ENCODE results near the gene PRSS33. TPM values are rescaled to one million over a fixed set of nuclear protein-coding genes. Genes with fewer than 3 reads are reported as not detected.

PRSS33 gene
- total RNA-seq, 4 donors from 2014 or later, result not detected

DNA sequence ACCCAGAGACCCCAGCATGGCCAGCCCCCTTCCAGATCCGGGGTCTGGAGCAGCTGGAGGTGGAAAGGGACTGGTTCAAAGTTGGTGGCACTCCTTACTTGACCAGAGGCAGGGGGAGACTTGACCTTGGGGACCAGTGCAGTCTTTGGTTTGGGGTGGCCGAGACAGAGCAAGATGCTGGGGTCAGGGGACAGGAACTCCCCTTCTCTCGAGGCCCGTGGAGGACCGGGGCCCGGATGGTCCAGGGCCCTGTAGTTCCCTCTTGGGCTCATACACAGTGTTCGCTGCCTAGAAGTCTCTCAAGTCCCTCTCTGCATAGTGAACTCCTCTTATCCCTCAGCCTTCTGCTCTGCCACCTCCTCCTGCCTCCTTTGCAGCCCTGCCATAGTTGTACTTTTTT lies 601 bp upstream of the PRSS33 start:
- TF ChIP-seq, protein P1, sequence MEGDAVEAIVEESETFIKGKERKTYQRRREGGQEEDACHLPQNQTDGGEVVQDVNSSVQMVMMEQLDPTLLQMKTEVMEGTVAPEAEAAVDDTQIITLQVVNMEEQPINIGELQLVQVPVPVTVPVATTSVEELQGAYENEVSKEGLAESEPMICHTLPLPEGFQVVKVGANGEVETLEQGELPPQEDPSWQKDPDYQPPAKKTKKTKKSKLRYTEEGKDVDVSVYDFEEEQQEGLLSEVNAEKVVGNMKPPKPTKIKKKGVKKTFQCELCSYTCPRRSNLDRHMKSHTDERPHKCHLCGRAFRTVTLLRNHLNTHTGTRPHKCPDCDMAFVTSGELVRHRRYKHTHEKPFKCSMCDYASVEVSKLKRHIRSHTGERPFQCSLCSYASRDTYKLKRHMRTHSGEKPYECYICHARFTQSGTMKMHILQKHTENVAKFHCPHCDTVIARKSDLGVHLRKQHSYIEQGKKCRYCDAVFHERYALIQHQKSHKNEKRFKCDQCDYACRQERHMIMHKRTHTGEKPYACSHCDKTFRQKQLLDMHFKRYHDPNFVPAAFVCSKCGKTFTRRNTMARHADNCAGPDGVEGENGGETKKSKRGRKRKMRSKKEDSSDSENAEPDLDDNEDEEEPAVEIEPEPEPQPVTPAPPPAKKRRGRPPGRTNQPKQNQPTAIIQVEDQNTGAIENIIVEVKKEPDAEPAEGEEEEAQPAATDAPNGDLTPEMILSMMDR (IDR thresholded peaks at IDR 0.05), result no peak
- TF ChIP-seq EP300 (IDR thresholded peaks at IDR 0.05), result no peak
- no peak for TF ChIP-seq POLR2A (IDR thresholded peaks at IDR 0.05)
- peaks cover 0 to 78% of the 10 kb centered on the region in 2 donors for H3K27me3 ChIP-seq

DNA sequence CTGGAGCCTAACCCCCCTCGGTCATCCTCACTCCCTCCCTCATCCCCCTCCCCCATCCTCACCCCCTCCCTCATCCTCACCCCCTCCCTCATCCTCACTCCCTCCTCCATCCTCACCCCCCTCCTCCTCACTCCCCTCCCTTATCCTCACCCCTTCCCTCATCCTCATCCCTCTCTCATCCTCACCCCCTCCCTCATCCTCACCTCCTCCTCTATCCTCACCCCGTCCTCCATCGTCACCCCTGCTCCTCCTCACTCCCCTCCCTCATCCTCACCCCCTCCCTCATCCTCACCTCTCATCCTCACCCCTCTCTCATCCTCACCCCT lies 571 bp downstream of the PRSS33 start:
- H3K27me3 ChIP-seq, result peaks cover 0 to 66% of the 10 kb centered on the region in 2 donors
- H3K27ac ChIP-seq, result no peak overlapping the region
- no peaks in the 10 kb centered on the region for H3K36me3 ChIP-seq
- no peak for TF ChIP-seq POLR2A (IDR thresholded peaks at IDR 0.05)
- TF ChIP-seq, protein P1 (IDR thresholded peaks at IDR 0.05), result no peak
- TF ChIP-seq EP300 (IDR thresholded peaks at IDR 0.05), result no peak
- 47 to 51% methylated on average over 3 of the region's 3 CpGs for WGBS, 2 donors
- no peak overlapping the region for H3K4me3 ChIP-seq
- no peak for DNase-seq (ENCODE audit: low spot score in 2 of 2)
- H3K9me3 ChIP-seq, result no peaks in the 10 kb centered on the region
- H3K4me1 ChIP-seq, result peaks cover 0 to 14% (median 8%) of the 10 kb centered on the region in 4 donors

More for the DNA sequence above, 601 bp upstream of the PRSS33 start:
- no peak for DNase-seq (ENCODE audit: low spot score in 2 of 2)
- Histone ChIP-seq H3K9me3 (no peaks in the 10 kb centered on the region), H3K4me3 (no peak overlapping the region), H3K27ac (no peak overlapping the region), H3K4me1 (peaks cover 0 to 14% (median 8%) of the 10 kb centered on the region in 4 donors), H3K36me3 (no peaks in the 10 kb centered on the region)
- 15 to 24% methylated on average over 7 of the region's 7 CpGs for WGBS, 2 donors

DNA sequence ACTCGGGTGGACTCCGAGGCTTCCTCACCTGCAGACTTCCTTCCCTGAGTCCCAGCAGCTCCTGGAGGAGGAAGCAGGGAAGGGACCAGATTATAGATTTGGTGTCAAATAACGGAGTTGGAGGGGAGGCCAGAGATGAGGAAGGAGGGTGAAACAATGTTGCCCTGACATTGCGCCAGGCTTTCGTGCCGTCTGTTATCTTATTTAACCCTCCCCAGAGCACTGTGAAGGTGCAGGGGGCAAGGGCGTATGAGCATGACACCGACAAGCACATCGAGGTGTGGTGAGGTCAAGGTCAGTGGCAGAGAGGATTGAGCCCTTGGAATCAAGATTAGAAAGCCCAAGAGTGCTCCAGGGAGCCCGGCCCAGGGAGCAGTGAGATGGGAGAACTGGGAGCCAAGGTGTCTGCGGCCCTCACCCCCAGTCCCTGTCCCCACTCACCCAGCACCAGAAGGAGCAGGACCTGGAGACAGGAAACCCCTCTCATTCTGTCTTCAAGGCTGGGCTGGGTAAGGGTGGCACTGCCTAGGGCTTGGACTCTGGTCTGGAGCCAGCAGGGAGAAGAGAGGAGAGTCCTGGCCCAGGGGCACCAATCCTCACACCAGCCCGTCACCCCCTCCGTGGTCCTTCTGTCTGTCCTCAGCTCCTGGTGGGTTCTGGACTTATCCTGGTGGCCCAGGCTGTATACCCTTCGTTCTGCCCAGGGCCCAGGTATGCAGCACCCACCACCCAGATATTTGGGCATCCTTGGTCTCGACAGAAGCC lies 1.1 kb downstream of the PRSS33 start:
- no peak for DNase-seq (ENCODE audit: low spot score in 2 of 2)
- 63 to 69% methylated on average over 15 of the region's 15 CpGs for WGBS, 2 donors
- no peak overlapping the region for H3K4me3 ChIP-seq
- no peak overlapping the region for H3K27ac ChIP-seq
- peaks cover 0 to 14% (median 8%) of the 10 kb centered on the region in 4 donors for H3K4me1 ChIP-seq
- no peak for TF ChIP-seq POLR2A (IDR thresholded peaks at IDR 0.05)
- no peak for TF ChIP-seq EP300 (IDR thresholded peaks at IDR 0.05)
- TF ChIP-seq, protein P1 (IDR thresholded peaks at IDR 0.05), result no peak
- H3K27me3 ChIP-seq, result peaks cover 0 to 61% of the 10 kb centered on the region in 2 donors
- H3K36me3 ChIP-seq, result no peaks in the 10 kb centered on the region
- no peaks in the 10 kb centered on the region for H3K9me3 ChIP-seq

DNA sequence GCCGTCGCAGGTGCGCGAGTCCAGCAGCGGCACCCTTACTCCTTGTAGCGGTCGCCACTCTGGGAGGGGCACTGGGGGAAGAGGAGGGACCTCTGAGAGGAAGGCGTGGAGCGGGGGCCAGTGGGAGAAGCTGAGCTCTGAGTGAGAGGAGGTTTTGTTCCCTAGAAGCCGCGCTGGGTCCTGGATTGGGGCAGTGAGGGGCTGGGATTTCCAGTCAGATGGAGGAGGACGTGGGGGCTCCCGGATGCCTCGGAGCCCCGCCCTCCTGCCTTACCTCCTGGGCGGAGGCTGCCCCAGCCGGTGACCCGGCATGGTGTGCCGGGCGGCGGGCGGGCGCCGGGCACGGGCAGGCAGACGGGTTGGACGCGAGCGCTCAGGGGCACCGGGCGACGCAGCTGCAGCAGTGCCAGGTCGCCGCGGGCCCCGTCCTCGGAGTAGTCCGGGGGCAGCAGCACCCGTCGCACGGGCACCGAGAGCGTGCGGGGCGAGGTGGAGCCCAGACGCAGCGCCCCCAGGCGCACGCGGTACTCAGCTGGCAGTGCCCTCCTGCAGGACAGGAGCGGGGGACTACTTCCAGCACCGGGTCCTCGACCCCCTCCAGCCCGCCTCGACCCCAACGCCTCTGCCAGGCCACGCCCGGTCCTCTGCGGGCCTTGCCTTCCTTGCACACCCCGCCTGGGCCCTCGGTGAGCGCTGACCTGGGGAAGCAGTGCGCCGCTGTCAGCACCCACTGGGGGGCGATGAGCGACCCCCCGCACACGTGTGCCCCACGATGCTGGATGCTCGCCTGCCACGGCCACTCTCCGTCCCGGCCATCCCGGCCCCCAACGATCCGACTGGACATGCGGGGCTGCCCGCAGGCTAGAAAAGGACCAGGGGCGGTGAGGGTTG lies 2.0 kb downstream of the PRSS33 start:
- DNase-seq (ENCODE audit: low spot score in 2 of 2), result no peak

More for the DNA sequence above, 2.0 kb downstream of the PRSS33 start:
- 16% methylated on average over 28 to 60 of the region's 79 CpGs for WGBS, 2 donors
- peaks cover 0 to 52% of the 10 kb centered on the region in 2 donors for H3K27me3 ChIP-seq
- TF ChIP-seq, protein P1 (IDR thresholded peaks at IDR 0.05), result no peak
- TF ChIP-seq EP300 (IDR thresholded peaks at IDR 0.05) (no peak), POLR2A (IDR thresholded peaks at IDR 0.05) (no peak)
- no peak overlapping the region for H3K27ac ChIP-seq
- no peaks in the 10 kb centered on the region for H3K36me3 ChIP-seq
- H3K4me1 ChIP-seq, result peaks cover 0 to 14% (median 8%) of the 10 kb centered on the region in 4 donors
- H3K4me3 ChIP-seq, result peak overlapping the region in 3 of 4 donors; percentile 15 to 44 (median 33)
- H3K9me3 ChIP-seq, result no peaks in the 10 kb centered on the region
